ENCODE results near the gene DPP7.

Gene DPP7

GRCh38 chr9:137065336-137065967 lies 49.1 kb downstream of the DPP7 start:
- peaks cover 11% of the 10 kb centered on the region for H3K79me1 ChIP-seq (ENCODE audit: low read depth, low read length)

GRCh38 chr9:137064880-137065164 lies 49.7 kb downstream of the DPP7 start:
- Histone ChIP-seq H4K8ac (ENCODE audit: low read depth, low read length) (no peak overlapping the region), H3K18ac (ENCODE audit: low read length) (no peak overlapping the region), H2BK120ac (ENCODE audit: low read depth, low read length) (no peak overlapping the region), H3K4me2 (ENCODE audit: insufficient read depth, low read length, poor library complexity, severe bottlenecking) (no peak overlapping the region), H3K23ac (ENCODE audit: low read depth, low read length, poor library complexity) (no peak overlapping the region), H2BK12ac (ENCODE audit: low read length) (no peak overlapping the region), H2AFZ (ENCODE audit: low read length) (no peak overlapping the region), H3K4ac (ENCODE audit: low read length) (no peak overlapping the region), H4K91ac (ENCODE audit: low read depth, low read length, poor library complexity) (no peak overlapping the region), H3K27ac (replicated peaks; ENCODE audit: low read length) (no peak overlapping the region), H2BK15ac (ENCODE audit: low read length) (no peak overlapping the region), H3K4me3 (ENCODE audit: low read length in 2 of 2) (no peak overlapping the region), H3K14ac (ENCODE audit: low read length) (no peak overlapping the region), H3K36me3 (replicated peaks in 1 of 2; ENCODE audit: control insufficient read depth in 2 of 2, insufficient read depth in 2 of 2, low read length in 2 of 2) (peaks cover 3 to 30% of the 10 kb centered on the region in 2 donors), H3K9ac (ENCODE audit: low read depth, low read length, poor library complexity) (no peak overlapping the region), H2BK5ac (ENCODE audit: low read length) (no peak overlapping the region), H3K9me3 (replicated peaks in 1 of 2; ENCODE audit: control insufficient read depth in 2 of 2, insufficient read depth in 1 of 2, low read depth in 1 of 2, low read length in 2 of 2) (peaks cover 0 to 2% of the 10 kb centered on the region in 2 donors), H3K27me3 (ENCODE audit: control insufficient read depth in 3 of 3, insufficient read depth in 3 of 3, low read depth in 1 of 3, low read length in 3 of 3) (peaks cover 0 to 10% (median 3%) of the 10 kb centered on the region in 3 experiments), H3K4me1 (ENCODE audit: control insufficient read depth in 2 of 2, insufficient read depth in 1 of 2, low read depth in 1 of 2, low read length in 2 of 2) (peaks cover 7% of the 10 kb centered on the region in 2 donors), H2AK5ac (ENCODE audit: low read depth, low read length) (peak overlapping the region; percentile 56), H3K79me1 (ENCODE audit: low read depth, low read length) (peaks cover 11% of the 10 kb centered on the region)
- DNase-seq (ENCODE audit: low spot score) = no peak
- WGBS, 2 donors (ENCODE audit: extremely low coverage in 2 of 2, insufficient read length in 2 of 2, insufficient replicate concordance in 1 of 2) = no CpG with 5 or more reads among the region's 12 CpGs

More at GRCh38 chr9:137065336-137065967, 49.1 kb downstream of the DPP7 start:
- Histone ChIP-seq H4K91ac (ENCODE audit: low read depth, low read length, poor library complexity) (no peak overlapping the region), H2AFZ (ENCODE audit: low read length) (no peak overlapping the region), H2BK120ac (ENCODE audit: low read depth, low read length) (no peak overlapping the region), H2BK12ac (ENCODE audit: low read length) (no peak overlapping the region), H3K4ac (ENCODE audit: low read length) (no peak overlapping the region), H3K4me1 (ENCODE audit: control insufficient read depth in 2 of 2, insufficient read depth in 1 of 2, low read depth in 1 of 2, low read length in 2 of 2) (peaks cover 7% of the 10 kb centered on the region in 2 donors), H3K4me2 (ENCODE audit: insufficient read depth, low read length, poor library complexity, severe bottlenecking) (no peak overlapping the region), H3K27me3 (ENCODE audit: control insufficient read depth in 3 of 3, insufficient read depth in 3 of 3, low read depth in 1 of 3, low read length in 3 of 3) (peaks cover 0 to 10% (median 3%) of the 10 kb centered on the region in 3 experiments), H3K4me3 (ENCODE audit: low read length in 2 of 2) (no peak overlapping the region), H3K9ac (ENCODE audit: low read depth, low read length, poor library complexity) (no peak overlapping the region), H2BK5ac (ENCODE audit: low read length) (no peak overlapping the region), H2BK15ac (ENCODE audit: low read length) (no peak overlapping the region), H3K14ac (ENCODE audit: low read length) (no peak overlapping the region), H2AK5ac (ENCODE audit: low read depth, low read length) (peak overlapping the region; percentile 28), H3K23ac (ENCODE audit: low read depth, low read length, poor library complexity) (peak overlapping the region; percentile 73), H4K8ac (ENCODE audit: low read depth, low read length) (peak overlapping the region; percentile 17), H3K18ac (ENCODE audit: low read length) (no peak overlapping the region), H3K36me3 (replicated peaks in 1 of 2; ENCODE audit: control insufficient read depth in 2 of 2, insufficient read depth in 2 of 2, low read length in 2 of 2) (peaks cover 3 to 30% of the 10 kb centered on the region in 2 donors), H3K9me3 (replicated peaks in 1 of 2; ENCODE audit: control insufficient read depth in 2 of 2, insufficient read depth in 1 of 2, low read depth in 1 of 2, low read length in 2 of 2) (peaks cover 0 to 2% of the 10 kb centered on the region in 2 donors), H3K27ac (replicated peaks; ENCODE audit: low read length) (no peak overlapping the region)
- no CpG with 5 or more reads among the region's 23 CpGs for WGBS, 2 donors (ENCODE audit: extremely low coverage in 2 of 2, insufficient read length in 2 of 2, insufficient replicate concordance in 1 of 2)
- no peak for DNase-seq (ENCODE audit: low spot score)

- H3K36me3 ChIP-seq (replicated peaks in 1 of 2; ENCODE audit: control insufficient read depth in 2 of 2, insufficient read depth in 2 of 2, low read length in 2 of 2) = peaks cover 3 to 30% of the 10 kb centered on the region in 2 donors
- no peak overlapping the region for H3K14ac ChIP-seq (ENCODE audit: low read length)
- H3K4me2 ChIP-seq (ENCODE audit: insufficient read depth, low read length, poor library complexity, severe bottlenecking) = no peak overlapping the region
- H2BK120ac ChIP-seq (ENCODE audit: low read depth, low read length) = peak overlapping the region; percentile 41
- H3K4me3 ChIP-seq (ENCODE audit: low read length in 2 of 2) = no peak overlapping the region
- H2AFZ ChIP-seq (ENCODE audit: low read length) = no peak overlapping the region
- H2AK5ac ChIP-seq (ENCODE audit: low read depth, low read length) = peak overlapping the region; percentile 68
- H3K18ac ChIP-seq (ENCODE audit: low read length) = peak overlapping the region; percentile 2
- peaks cover 9% of the 10 kb centered on the region for H3K79me1 ChIP-seq (ENCODE audit: low read depth, low read length)
- H3K27ac ChIP-seq (replicated peaks; ENCODE audit: low read length) = no peak overlapping the region
- H3K23ac ChIP-seq (ENCODE audit: low read depth, low read length, poor library complexity) = no peak overlapping the region
- WGBS, 2 donors (ENCODE audit: extremely low coverage in 2 of 2, insufficient read length in 2 of 2, insufficient replicate concordance in 1 of 2) = no CpG with 5 or more reads among the region's 55 CpGs
- no peak overlapping the region for H2BK12ac ChIP-seq (ENCODE audit: low read length)
- H2BK5ac ChIP-seq (ENCODE audit: low read length) = no peak overlapping the region
- DNase-seq (ENCODE audit: low spot score) = no peak
- H3K27me3 ChIP-seq (ENCODE audit: control insufficient read depth in 3 of 3, insufficient read depth in 3 of 3, low read depth in 1 of 3, low read length in 3 of 3) = peaks cover 0 to 5% (median 0%) of the 10 kb centered on the region in 3 experiments
- peak overlapping the region; percentile 24 for H3K9ac ChIP-seq (ENCODE audit: low read depth, low read length, poor library complexity)
- H3K4me1 ChIP-seq (ENCODE audit: control insufficient read depth in 2 of 2, insufficient read depth in 1 of 2, low read depth in 1 of 2, low read length in 2 of 2) = peaks cover 4 to 7% of the 10 kb centered on the region in 2 donors
- H3K4ac ChIP-seq (ENCODE audit: low read length) = no peak overlapping the region
- no peak overlapping the region for H4K8ac ChIP-seq (ENCODE audit: low read depth, low read length)
- peak overlapping the region; percentile 64 for H2BK15ac ChIP-seq (ENCODE audit: low read length)
- H3K9me3 ChIP-seq (replicated peaks in 1 of 2; ENCODE audit: control insufficient read depth in 2 of 2, insufficient read depth in 1 of 2, low read depth in 1 of 2, low read length in 2 of 2) = peaks cover 0 to 2% of the 10 kb centered on the region in 2 donors
- H4K91ac ChIP-seq (ENCODE audit: low read depth, low read length, poor library complexity) = no peak overlapping the region
These were observed 50.3 kb downstream of the DPP7 start for GRCh38 chr9:137064027-137064879.
